HG03520 (cell line): ENCODE data around the gene RCC1.
"Not testable (repeated sequence)": the region's sequence is repeated elsewhere in the genome, so short reads cannot be mapped to it uniquely, and the experiment has no call there.

Experiments used
- ATAC-seq: cut with Tn5 transposase; IDR thresholded peaks from one replicate; pipeline ENCODE4 v1.9.1; 2021; ENCODE audit warnings: mild to moderate bottlenecking, moderate library complexity; ENCODE audit not compliant: unreplicated experiment

The RCC1 gene

GRCh38 chr1:28581531-28582247, 75.8 kb downstream of the RCC1 start:
- peak; percentile 75 for ATAC-seq

GRCh38 chr1:28582248-28582615, 76.4 kb downstream of the RCC1 start:
- ATAC-seq = no peak

GRCh38 chr1:28586585-28587391, 80.9 kb downstream of the RCC1 start:
- ATAC-seq = not testable (repeated sequence)
